HepG2 (cell line): ENCODE results near the gene KRTAP5-6. TPM values are rescaled to one million over a fixed set of nuclear protein-coding genes. Genes with fewer than 3 reads are reported as not detected.

Experiments used
- ATF2 ChIP-seq: sonication (generic); formaldehyde crosslinking; IDR thresholded peaks from 2 replicates; pipeline ENCODE4 v1.4.0; 2020; ENCODE audit warnings: missing genetic modification reagents
- BRD4 ChIP-seq: sonication (generic); formaldehyde crosslinking; IDR thresholded peaks from 2 replicates; pipeline ENCODE4 v1.4.0; 2020; ENCODE audit warnings: missing genetic modification reagents
- DR1 ChIP-seq: sonication (generic); formaldehyde crosslinking; IDR thresholded peaks from 2 replicates; pipeline ENCODE4 v1.8.0; 2021; ENCODE audit warnings: mild to moderate bottlenecking, missing genetic modification reagents, inconsistent platforms
- FOXA3 ChIP-seq: IDR thresholded peaks from 2 replicates; pipeline ENCODE4 v1.6.1; 2016; ENCODE audit warnings: missing genetic modification reagents, missing compliant biosample characterization
- FOXO4 ChIP-seq: sonication (generic); formaldehyde crosslinking; conservative IDR thresholded peaks from 2 replicates; pipeline ENCODE4 v1.8.1; 2023; ENCODE audit warnings: missing genetic modification reagents
- HNF4A ChIP-seq: sonication (generic); formaldehyde crosslinking; IDR thresholded peaks from 2 replicates; pipeline ENCODE4 v1.4.0; 2020; ENCODE audit warnings: missing genetic modification reagents
- HOXA9 ChIP-seq: sonication (generic); formaldehyde crosslinking; IDR thresholded peaks from 2 replicates; pipeline ENCODE4 v1.8.1; 2022; ENCODE audit warnings: missing genetic modification reagents, mild to moderate bottlenecking, moderate library complexity, borderline replicate concordance
- ISX ChIP-seq: sonication (generic); formaldehyde crosslinking; conservative IDR thresholded peaks from 2 replicates; pipeline ENCODE4 v1.5.0; 2020; ENCODE audit warnings: missing genetic modification reagents
- RBFOX2 ChIP-seq: fragments of 200-400 bp; formaldehyde crosslinking; IDR thresholded peaks from 2 replicates; pipeline ENCODE4 v1.6.1; 2017; ENCODE audit warnings: low read depth, mild to moderate bottlenecking, low read length
- REST ChIP-seq, 2 experiments: IDR thresholded peaks; 2 replicates each; pipeline ENCODE4 v1.6.1; 2011 to 2012; ENCODE audit warnings: low read length in 2 of 2, borderline replicate concordance in 1 of 2, low read depth in 1 of 2, mild to moderate bottlenecking in 1 of 2, moderate library complexity in 1 of 2
- SMAD9 ChIP-seq: sonication (generic); formaldehyde crosslinking; IDR thresholded peaks from 2 replicates; pipeline ENCODE4 v1.5.1; 2020; ENCODE audit warnings: mild to moderate bottlenecking, missing genetic modification reagents
- TBX2 ChIP-seq: sonication (generic); formaldehyde crosslinking; IDR thresholded peaks from 2 replicates; pipeline ENCODE4 v1.5.0; 2020; ENCODE audit warnings: missing genetic modification reagents, mild to moderate bottlenecking, borderline replicate concordance
- ZC3H4 ChIP-seq: sonication (generic); formaldehyde crosslinking; IDR thresholded peaks from 2 replicates; pipeline ENCODE4 v1.4.0; 2020; ENCODE audit warnings: missing genetic modification reagents, borderline replicate concordance
- ZNF331 ChIP-seq: sonication (generic); formaldehyde crosslinking; IDR thresholded peaks from 2 replicates; pipeline ENCODE4 v1.4.0; 2020; ENCODE audit warnings: missing genetic modification reagents
- ZNF772 ChIP-seq: sonication (generic); formaldehyde crosslinking; IDR thresholded peaks from 2 replicates; pipeline ENCODE4 v1.5.0; 2020; ENCODE audit warnings: mild to moderate bottlenecking, missing genetic modification reagents
- ZNF878 ChIP-seq: sonication (generic); formaldehyde crosslinking; IDR thresholded peaks from 2 replicates; pipeline ENCODE4 v1.8.1; 2023; ENCODE audit warnings: mild to moderate bottlenecking, missing genetic modification reagents, moderate library complexity
- polyA plus RNA-seq, 8 experiments: library from polyadenylated mRNA; depleted of rRNA in 3 of 8; stranded (reverse) in 7 of 8; unstranded in 1 of 8; fragments of >200 nt; fragmentation: Illumina TruSeq in 4 of 8; extraction: Trizol in 4 of 8; gene quantifications; 2 replicates each; pipeline versions ENCODE4 v1.2.1 to v1.2.3, GENCODE V29; 2011 to 2016; ENCODE audit warnings: low read depth in 4 of 8, missing spikeins in 1 of 8, mixed read lengths in 1 of 8; ENCODE audit not compliant: insufficient read depth in 1 of 8
- total RNA-seq, 5 experiments: library from RNA; depleted of rRNA; stranded (reverse); fragments of >200 nt; fragmentation: Illumina TruSeq; extraction: Trizol; gene quantifications; 2 replicates each; pipeline ENCODE4 v1.2.3, GENCODE V29; 2016; ENCODE audit warnings: low read depth in 1 of 5
- TF ChIP-seq, protein P1 (sequence below): sonication (generic); formaldehyde crosslinking; IDR thresholded peaks from 2 replicates; pipeline ENCODE4 v1.4.0; 2020; ENCODE audit warnings: missing genetic modification reagents, borderline replicate concordance
- TF ChIP-seq, protein P2 (sequence below): sonication (generic); formaldehyde crosslinking; IDR thresholded peaks from 2 replicates; pipeline ENCODE4 v1.5.1; 2020; ENCODE audit warnings: mild to moderate bottlenecking, missing genetic modification reagents

KRTAP5-6 gene
- total and polyA plus RNA-seq, 2 of the 13 experiments (the other 11 are each of a cell fraction or from before 2014, with no cell fraction given) = not detected

DNA sequence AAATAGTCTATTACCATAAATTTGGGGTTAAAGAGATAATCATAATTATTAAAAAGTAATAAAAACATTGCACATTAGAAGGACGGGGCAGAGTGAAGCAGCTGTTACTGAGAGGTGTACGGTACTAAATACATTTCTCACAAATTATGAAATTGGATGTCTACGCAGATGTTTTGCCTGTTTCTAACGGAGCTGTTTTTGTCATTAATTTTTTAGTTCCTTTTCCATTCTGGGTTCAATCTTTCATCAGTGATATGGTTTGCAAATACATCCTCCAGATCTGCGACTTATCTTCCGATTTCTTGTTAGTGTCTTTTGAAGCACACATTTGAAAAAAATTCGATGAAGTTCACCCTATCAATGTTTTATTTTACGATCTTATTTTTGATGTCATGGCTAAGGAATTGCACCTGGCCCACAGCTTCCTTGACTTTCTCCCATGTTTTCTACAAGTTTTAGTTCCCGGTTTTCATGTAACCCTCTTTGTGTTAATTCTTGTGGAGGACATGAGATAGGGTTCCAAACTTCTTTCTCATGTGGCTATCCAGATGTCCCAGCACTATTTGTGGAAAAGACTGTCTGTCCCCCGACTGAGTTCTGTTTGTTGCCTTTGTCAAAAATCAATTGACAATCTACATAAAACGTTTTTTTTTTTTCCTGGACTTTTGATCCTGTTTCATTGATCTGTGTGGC is 21.3 kb upstream of the KRTAP5-6 start (continued):
- peak; percentile 67; the same call in 1 of the 2 replicates for TF ChIP-seq ZNF878
- peak; percentile 74 for TF ChIP-seq FOXA3 (CRISPR knock-in tag)
- peak; percentile 37; the same call in 1 of the 2 replicates for TF ChIP-seq ATF2 (CRISPR knock-in tag)
- no peak for TF ChIP-seq FOXO4 (CRISPR knock-in tag)
- TF ChIP-seq BRD4 (CRISPR knock-in tag) = peak; percentile 81; the same call in 1 of the 2 replicates
- TF ChIP-seq RBFOX2 = peak; percentile 67
- TF ChIP-seq, protein P1, sequence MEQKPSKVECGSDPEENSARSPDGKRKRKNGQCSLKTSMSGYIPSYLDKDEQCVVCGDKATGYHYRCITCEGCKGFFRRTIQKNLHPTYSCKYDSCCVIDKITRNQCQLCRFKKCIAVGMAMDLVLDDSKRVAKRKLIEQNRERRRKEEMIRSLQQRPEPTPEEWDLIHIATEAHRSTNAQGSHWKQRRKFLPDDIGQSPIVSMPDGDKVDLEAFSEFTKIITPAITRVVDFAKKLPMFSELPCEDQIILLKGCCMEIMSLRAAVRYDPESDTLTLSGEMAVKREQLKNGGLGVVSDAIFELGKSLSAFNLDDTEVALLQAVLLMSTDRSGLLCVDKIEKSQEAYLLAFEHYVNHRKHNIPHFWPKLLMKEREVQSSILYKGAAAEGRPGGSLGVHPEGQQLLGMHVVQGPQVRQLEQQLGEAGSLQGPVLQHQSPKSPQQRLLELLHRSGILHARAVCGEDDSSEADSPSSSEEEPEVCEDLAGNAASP = peak; percentile 68; the same call in 1 of the 2 replicates
- TF ChIP-seq HOXA9 (CRISPR knock-in tag) = no peak
- TF ChIP-seq ZNF772 (CRISPR knock-in tag) = no peak
- peak; percentile 28; the same call in 1 of the 2 replicates for TF ChIP-seq TBX2 (CRISPR knock-in tag)
- no peak for TF ChIP-seq ISX (CRISPR knock-in tag)
- peak; percentile 38; the same call in 1 of the 2 replicates for TF ChIP-seq ZNF331
- no peak for TF ChIP-seq DR1 (CRISPR knock-in tag)
- no peak for TF ChIP-seq SMAD9
- peak; percentile 14; the same call in 1 of the 2 replicates for TF ChIP-seq ZC3H4 (CRISPR knock-in tag)
- TF ChIP-seq, protein P2, sequence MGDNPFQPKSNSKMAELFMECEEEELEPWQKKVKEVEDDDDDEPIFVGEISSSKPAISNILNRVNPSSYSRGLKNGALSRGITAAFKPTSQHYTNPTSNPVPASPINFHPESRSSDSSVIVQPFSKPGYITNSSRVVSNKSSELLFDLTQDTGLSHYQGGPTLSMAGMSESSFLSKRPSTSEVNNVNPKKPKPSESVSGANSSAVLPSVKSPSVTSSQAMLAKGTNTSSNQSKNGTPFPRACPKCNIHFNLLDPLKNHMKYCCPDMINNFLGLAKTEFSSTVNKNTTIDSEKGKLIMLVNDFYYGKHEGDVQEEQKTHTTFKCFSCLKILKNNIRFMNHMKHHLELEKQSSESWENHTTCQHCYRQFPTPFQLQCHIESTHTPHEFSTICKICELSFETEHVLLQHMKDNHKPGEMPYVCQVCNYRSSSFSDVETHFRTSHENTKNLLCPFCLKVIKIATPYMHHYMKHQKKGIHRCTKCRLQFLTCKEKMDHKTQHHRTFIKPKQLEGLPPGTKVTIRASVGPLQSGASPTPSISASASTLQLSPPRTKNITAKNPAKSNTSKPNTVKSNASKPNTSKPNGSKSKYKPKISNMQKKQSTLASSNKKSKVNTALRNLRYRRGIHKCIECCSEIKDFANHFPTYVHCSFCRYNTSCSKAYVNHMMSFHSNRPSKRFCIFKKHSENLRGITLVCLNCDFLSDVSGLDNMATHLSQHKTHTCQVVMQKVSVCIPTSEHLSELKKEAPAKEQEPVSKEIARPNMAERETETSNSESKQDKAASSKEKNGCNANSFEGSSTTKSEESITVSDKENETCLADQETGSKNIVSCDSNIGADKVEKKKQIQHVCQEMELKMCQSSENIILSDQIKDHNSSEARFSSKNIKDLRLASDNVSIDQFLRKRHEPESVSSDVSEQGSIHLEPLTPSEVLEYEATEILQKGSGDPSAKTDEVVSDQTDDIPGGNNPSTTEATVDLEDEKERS (CRISPR knock-in tag) = 0 out of 2 replicates have a peak, but pooled peaks have one; percentile 28
- 0 out of 4 replicates have a peak, but pooled peaks of 1 of the 2 experiments have one; percentile 37 for TF ChIP-seq REST (IDR thresholded peaks at IDR 0.05; ENCODE audit: borderline replicate concordance in 1 of 2, low read depth in 1 of 2, low read length in 2 of 2)
- TF ChIP-seq HNF4A (CRISPR knock-in tag) = peak; percentile 93
